ENCODE data around the gene SLC16A7. TPM values are rescaled to one million over a fixed set of nuclear protein-coding genes. Genes with fewer than 3 reads are reported as not detected.

Gene SLC16A7
- total RNA-seq, 1 donor from 2014 or later, result 12.6 TPM

DNA sequence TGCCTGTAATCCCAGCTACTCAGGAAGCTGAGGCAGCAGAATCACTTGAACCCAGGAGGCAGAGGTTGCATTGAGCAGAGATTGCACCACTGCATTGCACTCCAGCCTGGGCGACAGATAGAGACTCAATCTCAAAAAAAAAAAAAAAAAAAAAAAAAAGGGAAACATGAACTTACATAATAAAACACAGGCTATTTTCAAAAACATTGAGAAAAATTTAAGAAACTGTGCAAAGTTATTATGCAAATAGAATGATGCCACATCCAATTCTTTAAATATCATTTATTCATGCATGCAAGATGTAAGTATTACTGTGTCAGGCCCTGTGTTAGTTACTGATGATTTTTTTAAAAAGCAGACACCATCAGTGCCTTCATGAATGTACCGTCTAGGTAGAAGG, 20.0 kb upstream of the SLC16A7 start:
- peaks cover 0 to 3% of the 10 kb centered on the region in 2 donors for H3K4me1 ChIP-seq
- no peak overlapping the region for H3K4me3 ChIP-seq
- TF ChIP-seq CTCF (IDR thresholded peaks at IDR 0.05), result no peak
- H3K27ac ChIP-seq, result no peak overlapping the region
- intact Hi-C loops (cut with DNase I), result no loop called here
- H3K36me3 ChIP-seq, result no peaks in the 10 kb centered on the region
- no peaks in the 10 kb centered on the region for H3K9me3 ChIP-seq
- DNase-seq (ENCODE audit: low spot score in 2 of 2), result no peak
- H3K27me3 ChIP-seq, result no peaks in the 10 kb centered on the region

DNA sequence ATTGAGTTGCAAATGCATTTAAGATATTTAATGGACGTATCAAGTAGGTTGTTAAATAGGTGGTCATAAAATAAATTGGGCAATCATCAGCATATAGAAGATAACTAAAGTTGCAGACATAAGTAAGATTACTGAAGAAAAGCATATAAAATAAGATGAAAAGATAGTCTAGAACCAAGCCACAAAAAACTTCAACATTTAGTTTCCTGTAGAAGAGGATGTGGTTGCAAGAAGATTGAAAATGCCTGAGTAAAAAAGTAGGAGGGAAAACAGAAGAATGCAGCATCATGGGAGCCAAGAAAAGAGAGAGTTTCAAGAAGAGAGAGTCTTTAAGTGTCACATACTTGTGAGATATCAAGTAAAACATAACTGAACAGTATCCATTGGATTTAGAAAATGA, 17.6 kb upstream of the SLC16A7 start:
- Histone ChIP-seq H3K9me3 (no peaks in the 10 kb centered on the region), H3K27ac (no peak overlapping the region), H3K4me3 (no peak overlapping the region), H3K36me3 (no peaks in the 10 kb centered on the region), H3K27me3 (no peaks in the 10 kb centered on the region), H3K4me1 (peaks cover 0 to 3% of the 10 kb centered on the region in 2 donors)
- intact Hi-C loops (cut with DNase I), result no loop called here
- no peak for DNase-seq (ENCODE audit: low spot score in 2 of 2)
- TF ChIP-seq CTCF (IDR thresholded peaks at IDR 0.05), result no peak

GRCh38 chr12:59579631-59580030, 16.2 kb upstream of the SLC16A7 start:
- Histone ChIP-seq H3K27ac (no peak overlapping the region), H3K27me3 (no peaks in the 10 kb centered on the region), H3K4me1 (no peaks in the 10 kb centered on the region), H3K4me3 (no peak overlapping the region), H3K36me3 (no peaks in the 10 kb centered on the region), H3K9me3 (no peaks in the 10 kb centered on the region)
- intact Hi-C loops (cut with DNase I), result no loop called here
- no peak for DNase-seq (ENCODE audit: low spot score in 2 of 2)
- TF ChIP-seq CTCF (IDR thresholded peaks at IDR 0.05), result no peak

- Histone ChIP-seq H3K27ac (no peak overlapping the region), H3K4me3 (no peak overlapping the region), H3K27me3 (no peaks in the 10 kb centered on the region), H3K9me3 (no peaks in the 10 kb centered on the region), H3K36me3 (no peaks in the 10 kb centered on the region), H3K4me1 (no peaks in the 10 kb centered on the region)
- intact Hi-C loops (cut with DNase I), result no loop called here
- TF ChIP-seq CTCF (IDR thresholded peaks at IDR 0.05), result no peak
- DNase-seq (ENCODE audit: low spot score in 2 of 2), result no peak
Measured at GRCh38 chr12:59580050-59580449, 15.8 kb upstream of the SLC16A7 start.

GRCh38 chr12:59583003-59583712, 12.7 kb upstream of the SLC16A7 start:
- intact Hi-C loops (cut with DNase I), result no loop called here
- Histone ChIP-seq H3K4me3 (no peak overlapping the region), H3K9me3 (no peaks in the 10 kb centered on the region), H3K27ac (no peak overlapping the region), H3K27me3 (no peaks in the 10 kb centered on the region), H3K36me3 (no peaks in the 10 kb centered on the region), H3K4me1 (no peaks in the 10 kb centered on the region)
- DNase-seq (ENCODE audit: low spot score in 2 of 2), result no peak
- no peak for TF ChIP-seq CTCF (IDR thresholded peaks at IDR 0.05)

GRCh38 chr12:59587710-59588109, 8.1 kb upstream of the SLC16A7 start:
- Histone ChIP-seq H3K27me3 (no peaks in the 10 kb centered on the region), H3K36me3 (no peaks in the 10 kb centered on the region), H3K4me3 (no peak overlapping the region), H3K9me3 (no peaks in the 10 kb centered on the region), H3K27ac (no peak overlapping the region), H3K4me1 (no peaks in the 10 kb centered on the region)
- intact Hi-C loops (cut with DNase I), result no loop called here
- DNase-seq (ENCODE audit: low spot score in 2 of 2), result no peak
- TF ChIP-seq CTCF (IDR thresholded peaks at IDR 0.05), result no peak

Measured in ascending aorta (tissue), 2 donors.